Medulla oblongata (tissue), 1 donor: ENCODE data around the gene TNRC6C.
"Not testable (repeated sequence)": the region's sequence is repeated elsewhere in the genome, so short reads cannot be mapped to it uniquely, and the experiment has no call there.

Experiments
- DNase-seq: peaks from one replicate; pipeline ENCODE4 v3.0.0-alpha.2; 2015; ENCODE audit errors: extremely low spot score

The TNRC6C gene

GRCh38 chr17:77929871-77930436, 28.5 kb upstream of the TNRC6C start:
- DNase-seq, result no peak

GRCh38 chr17:77930780-77931768, 27.4 kb upstream of the TNRC6C start:
- no peak for DNase-seq

GRCh38 chr17:77933777-77934398, 24.6 kb upstream of the TNRC6C start:
- no peak for DNase-seq

GRCh38 chr17:77935121-77935571, 23.4 kb upstream of the TNRC6C start:
- DNase-seq, result no peak

GRCh38 chr17:77935744-77936143, 22.8 kb upstream of the TNRC6C start:
- not testable (repeated sequence) for DNase-seq

GRCh38 chr17:77936881-77937280, 21.6 kb upstream of the TNRC6C start:
- DNase-seq, result no peak

- DNase-seq, result no peak
Observed at GRCh38 chr17:77941004-77941403, 17.5 kb upstream of the TNRC6C start.

- peak; percentile 97 for DNase-seq
Observed at GRCh38 chr17:77942112-77942988, 16.2 kb upstream of the TNRC6C start.

GRCh38 chr17:77943971-77944370, 14.5 kb upstream of the TNRC6C start:
- DNase-seq, result no peak

- no peak for DNase-seq
Observed at GRCh38 chr17:77944390-77945222, 13.9 kb upstream of the TNRC6C start.

GRCh38 chr17:77946900-77947645, 11.4 kb upstream of the TNRC6C start:
- DNase-seq, result no peak

- peak; percentile 75 for DNase-seq
Observed at GRCh38 chr17:77948690-77949114, 9.8 kb upstream of the TNRC6C start.

- DNase-seq, result no peak
Observed at GRCh38 chr17:77951123-77951522, 7.4 kb upstream of the TNRC6C start.

- no peak for DNase-seq
Observed at GRCh38 chr17:77952368-77952767, 6.1 kb upstream of the TNRC6C start.

- peak; percentile 50 for DNase-seq
Observed at GRCh38 chr17:77957235-77957856, 1.2 kb upstream of the TNRC6C start.

GRCh38 chr17:77958716-77959125, 218 bp downstream of the TNRC6C start:
- no peak for DNase-seq

GRCh38 chr17:77959126-77959925, 823 bp downstream of the TNRC6C start:
- no peak for DNase-seq

GRCh38 chr17:77959926-77960521, 1.5 kb downstream of the TNRC6C start:
- peak; percentile 52 for DNase-seq
